GM21515 (cell line): ENCODE results near the gene IPMK.

Experiments
- ATAC-seq: cut with Tn5 transposase; IDR thresholded peaks from one replicate; pipeline ENCODE4 v1.9.1; 2021; ENCODE audit not compliant: unreplicated experiment

IPMK gene

DNA sequence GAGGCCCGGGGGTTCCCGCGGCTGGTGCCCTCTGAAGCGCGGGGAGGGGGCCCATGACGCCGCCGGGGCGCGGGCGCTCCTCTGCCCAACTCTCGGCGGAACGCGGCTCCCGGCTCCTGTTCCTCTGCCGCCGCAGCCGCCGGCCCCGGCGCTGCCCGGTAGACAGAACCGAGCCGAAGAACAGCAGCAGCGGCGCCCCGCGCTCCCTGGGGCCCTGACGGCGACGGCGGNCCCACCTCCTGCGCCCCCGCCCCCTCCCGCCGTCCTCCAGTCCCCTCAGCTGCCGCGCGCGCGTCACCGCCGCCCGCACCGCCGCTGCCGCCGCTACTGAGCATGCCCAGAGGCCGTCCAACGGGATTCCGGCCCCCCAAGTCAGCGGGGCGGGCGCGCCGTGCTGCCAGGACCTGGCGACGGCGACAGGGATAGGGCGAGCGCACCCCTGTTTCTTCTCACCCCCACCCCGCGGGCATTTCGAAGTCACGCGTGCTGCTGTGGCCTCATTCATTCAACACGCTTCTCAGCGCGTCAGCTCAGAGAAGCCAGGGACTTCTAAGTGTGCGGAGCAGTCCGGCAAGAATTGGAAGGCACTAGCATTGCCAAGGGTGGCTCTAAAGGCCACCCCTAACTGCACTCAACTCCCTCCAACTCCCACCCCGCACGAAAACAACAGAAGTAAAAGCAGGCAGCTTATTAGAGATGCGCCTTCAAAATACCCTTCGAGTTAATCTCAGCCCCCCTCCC, at the start of gene IPMK:
IPMK (minus strand) TSS at position 182 of the 741 bp plus-strand sequence. CDS start 283 bp downstream, outside the sequence.
- ATAC-seq: peak; percentile 57

- ATAC-seq: no peak
These were observed 49.2 kb upstream of the IPMK start for GRCh38 chr10:58316874-58317273.

- ATAC-seq: no peak
These were observed 43.3 kb upstream of the IPMK start for GRCh38 chr10:58311026-58311425.

GRCh38 chr10:58307676-58308075, 40.0 kb upstream of the IPMK start:
- ATAC-seq: no peak

DNA sequence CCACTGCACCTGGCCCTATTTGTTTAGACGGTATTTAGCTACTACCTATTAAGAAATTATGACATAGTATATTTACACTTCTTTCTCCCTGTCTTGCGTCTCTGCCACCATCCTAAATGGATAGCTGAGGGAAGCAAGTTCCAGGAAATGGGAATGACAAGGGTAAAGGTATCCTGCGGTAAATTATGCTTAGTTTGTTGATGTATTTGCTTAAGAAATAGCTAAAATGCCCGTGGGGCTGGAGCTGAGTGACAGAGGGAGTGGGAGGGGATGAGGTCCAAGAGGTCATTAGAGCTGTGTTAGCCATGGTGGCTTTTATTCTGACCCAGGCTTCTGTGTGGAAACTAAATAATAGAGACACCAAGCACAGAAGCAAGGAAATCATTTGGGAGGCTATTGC, 38.1 kb upstream of the IPMK start:
- ATAC-seq: no peak

GRCh38 chr10:58304099-58304633, 36.5 kb upstream of the IPMK start:
- no peak for ATAC-seq

GRCh38 chr10:58302254-58302653, 34.6 kb upstream of the IPMK start:
- ATAC-seq: no peak

GRCh38 chr10:58300676-58301075, 33.0 kb upstream of the IPMK start:
- no peak for ATAC-seq

GRCh38 chr10:58299580-58299979, 31.9 kb upstream of the IPMK start:
- peak; percentile 98 for ATAC-seq

DNA sequence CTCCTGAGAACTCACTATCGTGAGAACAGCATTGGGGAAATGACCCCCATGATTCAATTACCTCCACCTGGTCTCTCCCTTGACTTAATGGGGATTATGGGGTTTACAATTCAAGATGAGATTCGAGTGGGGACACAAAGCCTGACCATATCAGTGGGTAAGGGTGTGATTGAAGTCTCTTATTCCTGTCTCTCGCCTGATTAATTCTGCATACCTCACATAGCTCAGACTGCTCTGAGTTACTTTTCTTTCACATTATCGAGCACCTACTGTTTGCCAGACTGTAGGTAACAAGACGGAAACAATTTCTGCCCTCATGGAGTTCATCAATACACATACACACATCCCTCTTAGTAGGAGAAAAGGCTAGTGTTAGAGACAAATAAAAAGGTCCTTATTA, 26.3 kb upstream of the IPMK start:
- no peak for ATAC-seq

- peak; percentile 82 for ATAC-seq
These were observed 24.0 kb upstream of the IPMK start for GRCh38 chr10:58291538-58292174.

DNA sequence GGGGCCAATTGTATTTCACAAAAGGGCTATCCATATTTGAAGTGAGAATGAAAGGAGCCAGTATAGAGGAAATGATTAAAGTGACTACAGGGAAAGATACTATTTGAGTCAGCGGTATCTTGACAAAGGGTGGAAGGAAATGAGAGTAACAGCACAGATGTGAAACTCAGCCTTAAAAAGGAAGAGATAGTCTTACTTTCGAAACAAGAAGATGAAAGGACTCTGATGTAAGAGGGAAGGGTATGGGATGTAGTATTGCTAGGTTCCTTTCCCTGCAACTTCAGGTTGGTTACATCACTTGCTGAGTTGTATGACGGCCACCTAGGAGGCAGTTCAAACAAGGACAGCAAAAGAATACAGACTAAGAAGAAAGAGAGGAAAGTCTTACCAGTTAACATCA, 14.9 kb upstream of the IPMK start:
- ATAC-seq: peak; percentile 98

DNA sequence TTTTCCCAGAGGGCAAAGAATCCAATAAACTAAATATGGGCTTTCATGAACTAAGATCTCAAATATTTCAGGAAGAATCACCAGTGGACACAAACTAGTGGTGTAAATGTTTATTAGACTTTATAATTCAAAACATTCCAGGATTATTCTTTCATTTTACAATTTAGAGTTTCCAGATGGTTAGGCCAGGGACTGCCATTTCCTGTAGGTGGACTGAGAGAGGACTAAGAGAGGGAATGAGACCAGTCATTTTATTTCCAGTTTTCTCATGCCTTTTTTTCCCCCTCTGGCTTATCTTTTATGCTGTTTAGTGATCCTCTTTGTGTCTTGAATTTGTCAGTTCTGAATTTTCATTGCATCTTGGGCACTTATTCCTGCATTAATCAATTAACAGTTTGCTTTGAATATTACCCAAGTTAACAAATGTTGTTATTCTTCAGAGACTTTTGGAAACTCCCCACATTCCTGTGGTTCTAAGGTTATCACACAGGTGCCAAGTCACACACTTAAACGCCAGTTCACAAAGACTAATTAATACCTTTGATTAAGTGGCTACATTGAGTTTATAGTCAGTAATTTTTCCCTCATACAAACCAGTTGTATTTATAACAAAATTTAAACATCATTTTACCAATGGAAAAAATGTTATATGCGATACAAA, 13.5 kb upstream of the IPMK start:
- ATAC-seq: no peak

DNA sequence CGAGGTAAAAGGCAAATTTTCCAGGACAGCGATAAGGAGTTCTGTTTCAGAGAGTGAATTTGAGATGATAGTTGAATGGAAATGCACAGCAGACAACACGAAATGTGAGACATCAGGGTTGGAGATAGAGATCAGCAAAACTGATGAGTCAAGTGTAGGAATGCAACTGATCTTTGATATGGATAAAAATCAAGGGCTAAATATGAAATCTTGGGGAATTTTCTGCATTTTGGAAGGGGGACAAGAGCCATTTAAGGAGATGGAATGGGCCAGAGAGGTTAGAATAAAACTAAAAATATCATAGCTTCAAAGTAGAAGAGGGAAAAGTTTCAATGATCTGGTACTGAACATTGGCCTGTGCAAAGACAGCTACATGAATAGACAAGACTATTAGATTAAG, 12.8 kb upstream of the IPMK start:
- ATAC-seq: no peak

- no peak for ATAC-seq
These were observed 11.2 kb upstream of the IPMK start for GRCh38 chr10:58278962-58279307.

DNA sequence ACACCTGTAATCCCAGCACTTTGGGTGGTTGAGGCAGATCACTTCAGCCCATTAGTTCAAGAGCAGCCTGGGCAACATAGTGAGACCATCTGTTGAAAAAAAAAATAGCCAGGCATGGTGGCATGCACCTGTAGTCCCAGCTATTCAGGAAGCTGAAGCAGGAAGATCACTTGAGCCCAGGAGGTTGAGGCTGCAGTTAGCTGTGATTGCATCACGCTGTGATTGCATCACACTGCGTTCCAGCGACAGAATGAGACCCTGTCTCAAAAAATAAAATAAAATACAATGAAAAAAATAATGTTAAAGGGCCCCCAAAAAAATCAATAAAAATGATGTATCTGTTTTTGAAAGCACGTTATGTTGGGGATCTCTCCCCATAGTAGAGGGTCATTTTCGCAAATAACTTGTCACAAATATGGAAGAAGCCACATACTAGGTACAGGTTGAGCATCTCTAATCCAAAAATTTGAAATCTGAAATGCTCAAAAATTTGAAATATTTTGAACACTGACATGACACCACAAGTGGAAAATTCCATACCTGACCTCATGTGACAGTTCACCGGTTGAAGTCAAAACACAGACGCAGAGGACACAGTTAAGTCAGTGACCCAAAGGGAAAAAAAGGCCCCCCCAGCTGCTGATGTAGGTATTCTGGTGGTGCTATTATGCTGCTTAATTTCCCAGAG, 10.7 kb upstream of the IPMK start:
- no peak for ATAC-seq

DNA sequence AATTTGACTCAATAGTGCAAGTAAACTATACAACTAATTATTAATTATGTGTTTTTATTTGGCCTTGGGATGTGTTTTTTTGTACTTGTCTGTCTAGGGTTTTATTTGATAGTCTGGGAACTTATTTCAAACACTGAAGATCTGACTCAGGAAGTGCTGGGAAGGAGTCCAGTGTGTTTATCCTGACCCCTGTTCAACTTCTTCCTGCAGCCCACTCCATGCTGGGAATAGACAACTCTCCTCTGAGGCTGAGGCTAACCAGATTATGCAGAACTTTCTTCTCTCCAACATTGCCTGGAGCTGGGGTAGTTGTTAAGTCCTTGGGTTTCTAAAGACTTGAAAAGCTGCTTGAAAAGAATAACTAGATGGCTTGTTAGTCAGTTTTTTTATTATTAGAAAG, 8.2 kb upstream of the IPMK start:
- ATAC-seq: no peak

DNA sequence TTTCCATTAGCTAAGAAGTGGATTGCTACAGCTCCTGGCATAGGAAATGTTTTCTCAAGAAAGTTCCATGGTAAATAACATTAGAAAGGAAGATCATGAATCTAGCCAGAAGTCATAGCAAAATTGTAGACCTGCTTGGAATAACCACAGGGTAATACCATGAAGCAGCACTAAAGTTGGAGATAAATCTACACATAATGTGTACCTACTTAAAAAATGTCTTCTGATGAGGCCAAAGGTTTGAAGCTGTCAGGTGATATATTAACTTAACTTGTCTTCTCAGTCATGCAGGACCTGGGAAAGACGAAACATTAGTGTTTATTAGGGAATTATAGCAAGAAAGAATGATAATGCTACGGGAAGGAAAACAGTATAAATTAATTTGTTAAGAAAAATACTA, 7.6 kb upstream of the IPMK start:
- no peak for ATAC-seq

DNA sequence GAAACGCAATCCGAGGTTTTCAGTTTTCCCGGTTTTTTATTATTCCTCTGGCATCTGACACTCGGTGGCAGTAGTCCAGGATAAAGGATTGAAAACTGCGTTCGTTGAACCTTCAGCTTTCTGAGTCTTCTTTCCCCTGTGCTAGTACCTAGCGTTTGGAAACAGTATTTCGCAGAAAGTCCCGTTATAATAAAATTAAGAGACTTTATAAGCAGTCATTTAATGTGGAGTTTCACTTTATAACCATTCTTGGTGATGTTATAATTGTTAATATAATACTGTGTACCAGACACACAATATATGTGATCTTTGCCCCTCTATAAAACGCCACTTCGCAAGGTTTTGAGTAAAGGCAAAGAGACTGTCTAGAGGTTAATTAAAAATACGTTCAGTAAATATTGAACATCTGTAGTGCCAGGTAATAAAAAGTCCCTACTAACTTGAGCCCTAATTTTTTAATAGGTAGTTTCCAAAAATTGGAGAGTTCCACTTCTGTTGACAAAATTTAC, 2.1 kb upstream of the IPMK start:
- ATAC-seq: no peak

- peak; percentile 61 for ATAC-seq
These were observed 1.5 kb upstream of the IPMK start, which contains the start of gene CISD1 for GRCh38 chr10:58268946-58269781. Gene CISD1, plus strand, starts transcription at chr10:58269162. Its CDS starts 112 bp downstream, at chr10:58269274.
